Activated T-cell treated with anti-CD3 and anti-CD28 coated beads, Interleukin-2, amount 50 U/mL, for 24 hours (primary cell): ENCODE measurements around the gene MYO1E.

Experiments used
- DNase-seq: peaks from one replicate; pipeline ENCODE4 v3.0.0-alpha.2; 2020
- H3K27ac Mint-ChIP-seq: 2 replicates; pipeline ENCODE4 v1.8.0; 2020; ENCODE audit warnings: mild to moderate bottlenecking, mixed read lengths
- H3K27me3 Mint-ChIP-seq: 2 replicates; pipeline ENCODE4 v1.8.0; 2020; ENCODE audit warnings: mixed read lengths
- H3K36me3 Mint-ChIP-seq: 2 replicates; pipeline ENCODE4 v1.8.0; 2020; ENCODE audit warnings: low read depth, mixed read lengths
- H3K4me1 Mint-ChIP-seq: 2 replicates; pipeline ENCODE4 v1.8.0; 2020; ENCODE audit warnings: low read depth, mixed read lengths
- H3K4me3 Mint-ChIP-seq: 2 replicates; pipeline ENCODE4 v1.8.0; 2020; ENCODE audit warnings: mild to moderate bottlenecking, moderate library complexity, mixed read lengths
- H3K9me3 Mint-ChIP-seq: 2 replicates; pipeline ENCODE4 v1.8.0; 2020; ENCODE audit warnings: mixed read lengths

The MYO1E gene

DNA sequence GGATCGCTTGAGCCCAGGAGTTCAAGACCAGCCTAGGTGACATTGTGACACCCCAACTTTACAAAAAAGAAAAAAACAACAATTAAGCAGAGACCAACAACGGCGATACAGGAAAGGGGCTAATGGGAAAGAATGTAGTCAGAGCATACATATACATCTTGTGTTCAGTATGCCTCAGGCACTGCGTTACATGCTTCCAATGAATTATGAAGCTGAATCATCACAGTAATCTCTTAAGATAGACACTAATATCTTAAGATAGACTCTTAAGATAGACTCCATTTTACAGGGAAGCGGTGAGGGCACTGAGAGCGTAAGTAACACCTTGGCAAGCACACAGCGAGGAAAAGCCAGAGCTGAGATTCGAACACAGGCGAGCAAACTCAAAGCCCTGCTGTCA is 172.1 kb downstream of the MYO1E start:
- peaks cover 5% of the 10 kb centered on the region for H3K4me1 Mint-ChIP-seq
- H3K4me3 Mint-ChIP-seq, result no peak overlapping the region
- H3K36me3 Mint-ChIP-seq, result no peaks in the 10 kb centered on the region
- no peak for DNase-seq
- no peaks in the 10 kb centered on the region for H3K9me3 Mint-ChIP-seq
- no peak overlapping the region for H3K27ac Mint-ChIP-seq
- H3K27me3 Mint-ChIP-seq, result no peaks in the 10 kb centered on the region

- Mint-ChIP-seq H3K27me3 (no peaks in the 10 kb centered on the region), H3K4me1 (peaks cover 5% of the 10 kb centered on the region), H3K4me3 (no peak overlapping the region), H3K36me3 (no peaks in the 10 kb centered on the region), H3K9me3 (no peaks in the 10 kb centered on the region), H3K27ac (no peak overlapping the region)
- DNase-seq, result no peak
Measured at GRCh38 chr15:59199626-59200465, 172.8 kb downstream of the MYO1E start.

DNA sequence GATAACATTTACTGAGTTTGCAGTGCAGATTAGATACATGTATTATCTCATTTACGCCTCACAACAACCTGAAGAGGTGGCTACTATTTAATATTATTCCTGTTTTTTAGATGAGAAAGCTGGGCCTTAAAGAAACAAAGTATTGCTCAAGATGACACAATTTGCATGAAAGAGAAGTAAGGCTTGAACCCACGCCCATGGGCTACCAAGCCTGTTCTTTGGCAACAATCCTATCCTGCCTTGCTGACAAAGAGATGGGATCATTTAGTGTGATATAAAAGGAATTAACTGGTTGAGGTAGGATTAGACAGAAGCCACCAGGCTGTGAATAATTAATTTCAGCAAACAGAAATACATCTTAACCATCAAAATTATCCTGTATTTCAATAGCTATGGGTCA is 175.2 kb downstream of the MYO1E start:
- H3K4me1 Mint-ChIP-seq, result peaks cover 5% of the 10 kb centered on the region
- H3K4me3 Mint-ChIP-seq, result no peak overlapping the region
- no peaks in the 10 kb centered on the region for H3K27me3 Mint-ChIP-seq
- no peaks in the 10 kb centered on the region for H3K36me3 Mint-ChIP-seq
- H3K27ac Mint-ChIP-seq, result no peak overlapping the region
- DNase-seq, result no peak
- no peaks in the 10 kb centered on the region for H3K9me3 Mint-ChIP-seq

GRCh38 chr15:59196416-59196815 is 176.3 kb downstream of the MYO1E start:
- no peak overlapping the region for H3K27ac Mint-ChIP-seq
- H3K9me3 Mint-ChIP-seq, result no peaks in the 10 kb centered on the region
- no peaks in the 10 kb centered on the region for H3K27me3 Mint-ChIP-seq
- no peak for DNase-seq
- no peak overlapping the region for H3K4me3 Mint-ChIP-seq
- H3K36me3 Mint-ChIP-seq, result no peaks in the 10 kb centered on the region
- peaks cover 5% of the 10 kb centered on the region for H3K4me1 Mint-ChIP-seq

GRCh38 chr15:59194639-59195325 is 177.9 kb downstream of the MYO1E start:
- DNase-seq, result no peak
- Mint-ChIP-seq H3K27me3 (peaks cover 3% of the 10 kb centered on the region), H3K9me3 (no peaks in the 10 kb centered on the region), H3K4me1 (peaks cover 5% of the 10 kb centered on the region), H3K36me3 (no peaks in the 10 kb centered on the region), H3K4me3 (no peak overlapping the region), H3K27ac (no peak overlapping the region)

DNA sequence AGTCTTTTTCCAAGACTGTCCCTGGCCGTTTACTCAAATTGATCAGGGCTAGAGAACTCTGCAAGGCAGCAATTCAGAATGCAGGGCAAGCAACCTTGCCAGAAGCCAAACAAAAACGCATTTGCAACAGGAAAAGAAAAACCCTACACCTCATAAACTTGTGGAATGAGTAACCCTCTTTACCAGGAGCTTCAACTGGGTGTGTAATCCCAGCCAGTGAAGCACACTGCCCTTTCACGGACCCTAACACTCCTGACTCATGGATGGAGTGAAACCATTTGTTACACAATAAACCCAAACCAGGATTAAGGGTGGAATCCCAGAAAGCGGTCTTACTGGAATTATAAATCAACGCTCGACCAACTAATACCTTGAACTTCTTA is 180.8 kb downstream of the MYO1E start:
- Mint-ChIP-seq H3K27ac (no peak overlapping the region), H3K27me3 (peaks cover 3% of the 10 kb centered on the region), H3K9me3 (no peaks in the 10 kb centered on the region), H3K4me3 (no peak overlapping the region), H3K36me3 (no peaks in the 10 kb centered on the region), H3K4me1 (peaks cover 5% of the 10 kb centered on the region)
- no peak for DNase-seq

DNA sequence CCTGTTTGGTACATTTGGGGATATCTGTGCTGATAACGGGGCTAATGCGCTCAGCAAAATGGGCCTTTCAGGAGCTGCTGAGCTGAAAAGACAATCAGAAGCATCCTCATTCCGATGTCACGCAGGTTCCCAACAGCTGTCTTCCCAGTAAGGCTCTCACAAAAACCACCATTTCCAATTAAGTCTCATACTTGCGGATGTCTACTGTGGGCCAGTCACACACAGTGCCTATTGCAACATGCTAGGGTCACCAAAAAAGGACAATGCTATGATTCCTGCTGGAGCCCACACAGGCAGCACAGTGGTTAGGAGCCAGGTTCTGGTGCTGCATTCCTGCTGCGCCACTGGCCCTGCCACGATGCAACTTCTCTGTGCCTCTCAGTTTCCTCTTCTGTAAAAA is 182.4 kb downstream of the MYO1E start:
- Mint-ChIP-seq H3K27ac (no peak overlapping the region), H3K4me1 (no peaks in the 10 kb centered on the region), H3K36me3 (no peaks in the 10 kb centered on the region)

GRCh38 chr15:59189241-59189640 is 183.4 kb downstream of the MYO1E start:
- no peak for DNase-seq
- no peaks in the 10 kb centered on the region for H3K9me3 Mint-ChIP-seq

More for the DNA sequence above, 182.4 kb downstream of the MYO1E start:
- no peak for DNase-seq
- Mint-ChIP-seq H3K4me3 (no peak overlapping the region), H3K27me3 (peaks cover 6% of the 10 kb centered on the region), H3K9me3 (no peaks in the 10 kb centered on the region)

GRCh38 chr15:59186501-59186900 is 186.2 kb downstream of the MYO1E start:
- H3K27me3 Mint-ChIP-seq, result peaks cover 6% of the 10 kb centered on the region
- DNase-seq, result no peak
- H3K9me3 Mint-ChIP-seq, result peaks cover 4% of the 10 kb centered on the region
- no peaks in the 10 kb centered on the region for H3K4me1 Mint-ChIP-seq
- no peak overlapping the region for H3K4me3 Mint-ChIP-seq
- H3K27ac Mint-ChIP-seq, result no peak overlapping the region
- H3K36me3 Mint-ChIP-seq, result peaks cover 3% of the 10 kb centered on the region

More at GRCh38 chr15:59189241-59189640, 183.4 kb downstream of the MYO1E start:
- H3K4me1 Mint-ChIP-seq, result no peaks in the 10 kb centered on the region
- no peak overlapping the region for H3K27ac Mint-ChIP-seq
- no peak overlapping the region for H3K4me3 Mint-ChIP-seq
- H3K36me3 Mint-ChIP-seq, result no peaks in the 10 kb centered on the region
- H3K27me3 Mint-ChIP-seq, result peaks cover 6% of the 10 kb centered on the region

DNA sequence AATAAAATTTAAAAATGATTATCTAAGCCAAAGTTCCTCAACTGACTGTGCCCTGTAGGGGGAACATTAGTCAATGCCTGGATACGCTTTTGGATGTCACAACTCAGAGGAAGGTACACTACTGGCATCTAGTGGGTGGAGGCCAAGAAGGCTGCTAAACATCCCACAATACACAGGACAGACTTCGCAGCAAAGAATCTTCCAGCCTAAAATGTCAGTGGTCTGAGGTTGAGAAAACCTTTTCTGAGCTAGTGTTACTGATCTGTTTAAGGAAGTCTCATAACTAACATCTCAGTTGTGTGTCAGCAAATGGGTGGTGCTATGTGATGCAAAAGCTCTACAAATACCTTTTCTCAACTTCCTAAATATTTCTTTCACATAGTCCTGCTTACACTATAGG is 186.9 kb downstream of the MYO1E start:
- no peak for DNase-seq
- H3K9me3 Mint-ChIP-seq, result peaks cover 12% of the 10 kb centered on the region
- peaks cover 6% of the 10 kb centered on the region for H3K27me3 Mint-ChIP-seq
- H3K4me1 Mint-ChIP-seq, result no peaks in the 10 kb centered on the region
- no peak overlapping the region for H3K27ac Mint-ChIP-seq
- H3K4me3 Mint-ChIP-seq, result no peak overlapping the region
- H3K36me3 Mint-ChIP-seq, result peaks cover 5% of the 10 kb centered on the region

DNA sequence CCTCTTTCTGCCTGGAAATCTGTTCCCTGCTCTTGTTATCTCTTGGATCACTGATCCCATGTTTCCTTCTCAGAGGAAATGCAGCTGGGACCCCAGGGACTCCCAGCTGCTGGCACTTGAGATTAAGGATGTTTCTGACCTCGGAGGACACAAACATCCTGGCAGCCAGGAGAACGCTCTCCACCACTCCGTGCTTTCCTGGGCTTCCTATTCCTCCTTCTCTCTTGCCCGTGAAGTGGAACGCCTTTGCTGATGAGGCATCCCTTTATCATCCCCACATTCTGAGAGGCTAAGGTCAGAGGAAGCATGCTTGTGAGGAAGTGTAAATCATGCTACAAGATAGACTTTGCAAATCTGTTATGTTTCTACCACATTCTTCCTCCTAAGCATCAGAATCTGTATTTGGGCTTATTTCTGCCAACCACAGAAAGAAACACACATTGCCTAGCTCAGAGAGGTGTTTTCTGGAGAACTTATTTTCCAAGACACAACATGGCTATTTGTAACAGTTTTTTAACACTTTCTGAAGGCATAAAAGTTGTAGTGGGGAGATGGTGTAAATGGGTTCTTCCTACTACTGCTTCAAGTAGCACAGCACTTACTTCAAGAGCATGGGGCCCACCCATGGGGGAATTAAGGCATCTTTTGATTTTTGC is 191.6 kb downstream of the MYO1E start:
- peaks cover 8% of the 10 kb centered on the region for H3K4me1 Mint-ChIP-seq
- no peak overlapping the region for H3K27ac Mint-ChIP-seq
- H3K27me3 Mint-ChIP-seq, result peaks cover 16% of the 10 kb centered on the region
- H3K36me3 Mint-ChIP-seq, result peaks cover 5% of the 10 kb centered on the region
- H3K4me3 Mint-ChIP-seq, result no peak overlapping the region
- no peak for DNase-seq
- H3K9me3 Mint-ChIP-seq, result peaks cover 12% of the 10 kb centered on the region

DNA sequence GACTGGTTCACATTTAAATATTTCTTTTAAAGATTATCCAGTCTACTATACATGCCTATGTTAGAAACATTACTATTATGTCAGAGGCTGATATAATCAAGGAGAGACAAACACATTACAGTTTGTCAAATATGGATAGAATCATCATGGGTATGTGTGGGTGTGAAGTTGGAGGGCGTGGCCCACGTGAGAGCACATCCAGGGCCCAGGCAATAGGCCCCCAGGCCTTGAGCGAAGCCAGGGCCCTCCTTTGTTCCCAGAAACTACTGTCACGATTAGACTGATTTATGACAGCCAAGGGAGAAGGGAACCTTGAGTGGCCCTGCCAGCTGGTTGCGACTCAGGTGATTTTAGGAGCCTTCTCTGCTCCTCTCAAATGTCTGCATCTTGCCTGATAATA is 193.0 kb downstream of the MYO1E start:
- Mint-ChIP-seq H3K9me3 (peaks cover 12% of the 10 kb centered on the region), H3K27me3 (peaks cover 26% of the 10 kb centered on the region), H3K36me3 (peaks cover 5% of the 10 kb centered on the region)

GRCh38 chr15:59178151-59178695 is 194.4 kb downstream of the MYO1E start:
- peaks cover 12% of the 10 kb centered on the region for H3K9me3 Mint-ChIP-seq
- no peak overlapping the region for H3K27ac Mint-ChIP-seq
- H3K4me1 Mint-ChIP-seq, result peaks cover 13% of the 10 kb centered on the region
- no peak overlapping the region for H3K4me3 Mint-ChIP-seq
- peaks cover 5% of the 10 kb centered on the region for H3K36me3 Mint-ChIP-seq
- peaks cover 26% of the 10 kb centered on the region for H3K27me3 Mint-ChIP-seq
- DNase-seq, result no peak

More for the DNA sequence above, 193.0 kb downstream of the MYO1E start:
- H3K4me3 Mint-ChIP-seq, result no peak overlapping the region
- peaks cover 13% of the 10 kb centered on the region for H3K4me1 Mint-ChIP-seq
- H3K27ac Mint-ChIP-seq, result no peak overlapping the region
- DNase-seq, result no peak

GRCh38 chr15:59177317-59177660 is 195.4 kb downstream of the MYO1E start:
- Mint-ChIP-seq H3K36me3 (peaks cover 5% of the 10 kb centered on the region), H3K4me1 (peaks cover 13% of the 10 kb centered on the region), H3K27me3 (peaks cover 26% of the 10 kb centered on the region), H3K9me3 (peaks cover 12% of the 10 kb centered on the region), H3K27ac (no peak overlapping the region), H3K4me3 (no peak overlapping the region)
- no peak for DNase-seq
